Keratinocyte (primary cell): Measurements from ENCODE around the gene ST8SIA6. TPM values are rescaled to one million over a fixed set of nuclear protein-coding genes. Genes with fewer than 3 reads are reported as not detected.

ENCODE experiments used
- DNase-seq: peaks from one replicate; pipeline ENCODE4 v3.0.0-alpha.2; 2011; ENCODE audit warnings: low read depth, missing footprints, low spot score
- FAIRE-seq: peaks from 2 replicates; lab custom pipeline; 2011; peaks lifted over from hg19 to GRCh38; lab: Jason Lieb, UNC
- H2AFZ ChIP-seq: 2 replicates; pipeline ENCODE4 v1.6.0; 2012; ENCODE audit warnings: low read length, control low read depth, inconsistent platforms; ENCODE audit not compliant: control insufficient read depth
- H3K27ac ChIP-seq: 2 replicates; pipeline ENCODE4 v1.5.1; 2011; ENCODE audit warnings: low read length; ENCODE audit not compliant: control insufficient read depth, insufficient read depth
- H3K27me3 ChIP-seq: 3 replicates; pipeline ENCODE4 v1.6.0; 2011; ENCODE audit warnings: low read length; ENCODE audit not compliant: control insufficient read depth, insufficient read depth; ENCODE audit errors: extremely low read depth
- H3K36me3 ChIP-seq, 2 experiments: 2 replicates in 1 of 2; 3 replicates in 1 of 2; pipeline ENCODE4 v1.5.1; 2011; ENCODE audit warnings: low read length in 2 of 2, mild to moderate bottlenecking in 1 of 2; ENCODE audit not compliant: control insufficient read depth in 2 of 2, insufficient read depth in 2 of 2; ENCODE audit errors: extremely low read depth in 1 of 2
- H3K4me1 ChIP-seq: 3 replicates; pipeline ENCODE4 v1.5.1; 2011; ENCODE audit warnings: low read length; ENCODE audit not compliant: control insufficient read depth, insufficient read depth; ENCODE audit errors: extremely low read depth
- H3K4me2 ChIP-seq: 3 replicates; pipeline ENCODE4 v1.6.0; 2011; ENCODE audit warnings: low read depth, low read length; ENCODE audit not compliant: control insufficient read depth, insufficient read depth; ENCODE audit errors: extremely low read depth
- H3K4me3 ChIP-seq, 3 experiments: fragments of 200-600 bp in 1 of 3; sonication (generic) in 1 of 3; 2 replicates in 2 of 3; 3 replicates in 1 of 3; pipeline ENCODE4 v1.5.1; 2011 to 2016; ENCODE audit warnings: low read length in 3 of 3, mild to moderate bottlenecking in 3 of 3, control low read depth in 2 of 3, inconsistent platforms in 1 of 3, low read depth in 1 of 3, mixed read lengths in 1 of 3, mixed run types in 1 of 3, moderate library complexity in 1 of 3; ENCODE audit not compliant: control insufficient read depth in 2 of 3, insufficient read depth in 2 of 3; ENCODE audit errors: extremely low read depth in 1 of 3
- H3K79me2 ChIP-seq: 2 replicates; pipeline ENCODE4 v1.6.0; 2012; ENCODE audit warnings: low read length; ENCODE audit not compliant: control insufficient read depth, insufficient read depth
- H3K9ac ChIP-seq: 3 replicates; pipeline ENCODE4 v1.6.0; 2011; ENCODE audit warnings: low read length; ENCODE audit not compliant: control insufficient read depth, insufficient read depth; ENCODE audit errors: extremely low read depth
- H3K9me1 ChIP-seq: 3 replicates; pipeline ENCODE4 v1.6.0; 2011; ENCODE audit warnings: low read length; ENCODE audit not compliant: control insufficient read depth, insufficient read depth; ENCODE audit errors: extremely low read depth
- H3K9me3 ChIP-seq: 2 replicates; pipeline ENCODE4 v1.5.1; 2012; ENCODE audit warnings: low read depth, low read length; ENCODE audit not compliant: control insufficient read depth
- H4K20me1 ChIP-seq: 3 replicates; pipeline ENCODE4 v1.6.0; 2011; ENCODE audit warnings: low read length; ENCODE audit not compliant: control insufficient read depth, insufficient read depth; ENCODE audit errors: extremely low read depth
- CTCF ChIP-seq, 3 experiments: IDR thresholded peaks in 1 of 3; conservative IDR thresholded peaks in 1 of 3; optimal IDR thresholded peaks in 1 of 3; 2 replicates in 2 of 3; 3 replicates in 1 of 3; pipeline versions ENCODE3 to v1.5.1; 2011; ENCODE audit warnings: low read length in 3 of 3, mild to moderate bottlenecking in 3 of 3, moderate library complexity in 2 of 3, control low read depth in 1 of 3, inconsistent platforms in 1 of 3; ENCODE audit not compliant: insufficient read depth in 2 of 3; ENCODE audit errors: extremely low read depth in 1 of 3
- EZH2 ChIP-seq: IDR thresholded peaks from one replicate; pipeline ENCODE4 v1.6.1; 2012; ENCODE audit warnings: inconsistent platforms, mild to moderate bottlenecking, low read length, moderate library complexity
- dilution Hi-C: fragments of 300-500 bp; cut with MboI; formaldehyde crosslinking; loops from one replicate; pipeline ENCODE4 v1.7.0; 2020; ENCODE audit warnings: low sequenced_read_pairs; ENCODE audit not compliant: extremely low pct_ligation_motif_present
- polyA plus RNA-seq, 5 experiments: library from polyadenylated mRNA; depleted of rRNA in 3 of 5; stranded (reverse) in 3 of 5; stranded (forward) in 1 of 5; unstranded in 1 of 5; fragments of >200 nt; gene quantifications; 1 replicate in 1 of 5; 2 replicates in 3 of 5; 3 replicates in 1 of 5; pipeline versions ENCODE4 v1.2.1 to v1.2.3, GENCODE V29; 2011 to 2012; ENCODE audit warnings: missing spikeins in 2 of 5, low read depth in 1 of 5, low replicate concordance in 1 of 5

Gene ST8SIA6
- polyA plus RNA-seq, 1 donor (not counting 4 experiments of a cell fraction or from before 2014, with no cell fraction given) = not detected

DNA sequence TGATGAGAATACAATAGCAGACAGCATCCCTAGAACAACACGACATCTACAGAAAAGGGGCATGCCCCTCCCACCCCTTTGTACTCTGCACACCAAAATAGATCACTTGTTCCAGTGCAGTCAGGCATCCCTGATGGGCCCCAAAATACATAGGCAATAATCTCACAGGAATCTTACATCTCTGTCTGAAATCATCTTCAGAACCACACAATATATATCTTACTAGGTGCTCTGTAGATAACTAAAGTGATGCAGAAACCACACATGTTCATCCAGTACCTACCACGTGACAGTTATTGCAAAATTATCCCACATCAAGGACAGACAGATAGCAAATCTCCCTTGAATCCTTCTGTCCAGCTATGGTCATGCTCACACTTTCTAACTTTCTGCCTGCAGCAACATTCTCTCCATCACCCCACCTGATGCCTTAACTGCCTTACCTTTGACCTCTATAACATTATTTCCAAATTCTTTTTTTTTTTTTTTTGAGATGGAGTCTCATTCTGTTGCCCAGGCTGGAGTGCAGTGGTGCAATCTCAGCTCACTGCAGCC, 30.7 kb downstream of the ST8SIA6 start:
- Histone ChIP-seq H3K4me3 (no peak overlapping the region), H3K27me3 (no peaks in the 10 kb centered on the region), H4K20me1 (no peaks in the 10 kb centered on the region), H3K79me2 (no peaks in the 10 kb centered on the region), H3K4me2 (no peak overlapping the region), H3K9me3 (no peaks in the 10 kb centered on the region), H2AFZ (no peak overlapping the region), H3K9me1 (no peaks in the 10 kb centered on the region), H3K4me1 (no peaks in the 10 kb centered on the region), H3K27ac (no peak overlapping the region), H3K36me3 (no peaks in the 10 kb centered on the region), H3K9ac (no peak overlapping the region)
- no peak for TF ChIP-seq CTCF (optimal IDR thresholded peaks at IDR 0.05 in 1 of 3, IDR thresholded peaks at IDR 0.05 in 1 of 3, conservative IDR thresholded peaks at IDR 0.05 in 1 of 3; ENCODE audit: extremely low read depth in 1 of 3, insufficient read depth in 2 of 3, low read length in 3 of 3)
- no peak for TF ChIP-seq EZH2
- dilution Hi-C loops = no loop called here
- no peak for FAIRE-seq
- DNase-seq = no peak

DNA sequence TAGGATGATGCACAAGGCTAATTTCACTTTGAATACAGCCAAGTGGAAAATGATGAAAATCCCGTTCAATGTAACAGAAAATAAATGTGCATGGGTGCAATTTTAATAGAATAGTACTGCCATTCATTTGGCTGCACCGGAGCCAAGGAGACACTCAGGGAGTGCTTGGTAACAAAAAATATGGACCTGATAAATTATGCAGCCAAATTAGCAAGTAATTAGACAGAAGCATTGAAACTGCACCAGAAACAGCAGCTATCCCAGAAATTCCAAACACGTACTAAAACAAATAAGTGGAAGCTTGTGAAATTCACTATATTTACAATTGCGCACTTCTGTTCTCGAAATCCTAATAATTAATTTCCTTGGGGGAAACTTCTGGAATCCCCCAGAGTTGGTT, 31.5 kb downstream of the ST8SIA6 start:
- no peak overlapping the region for H3K9ac ChIP-seq
- no peaks in the 10 kb centered on the region for H4K20me1 ChIP-seq
- H3K27ac ChIP-seq = no peak overlapping the region
- no peaks in the 10 kb centered on the region for H3K27me3 ChIP-seq
- no peak for TF ChIP-seq EZH2
- dilution Hi-C loops = no loop called here
- no peak overlapping the region for H2AFZ ChIP-seq
- no peaks in the 10 kb centered on the region for H3K9me3 ChIP-seq
- no peaks in the 10 kb centered on the region for H3K4me1 ChIP-seq
- DNase-seq (no peak), FAIRE-seq (no peak)
- no peak overlapping the region for H3K4me3 ChIP-seq
- H3K79me2 ChIP-seq = no peaks in the 10 kb centered on the region
- no peak overlapping the region for H3K4me2 ChIP-seq
- no peaks in the 10 kb centered on the region for H3K9me1 ChIP-seq
- H3K36me3 ChIP-seq = no peaks in the 10 kb centered on the region

- no peak overlapping the region for H2AFZ ChIP-seq
- H3K36me3 ChIP-seq = no peaks in the 10 kb centered on the region
- no peaks in the 10 kb centered on the region for H3K9me1 ChIP-seq
- H3K4me2 ChIP-seq = no peak overlapping the region
- peaks cover 8% of the 10 kb centered on the region for H3K27me3 ChIP-seq
- H3K4me1 ChIP-seq = no peaks in the 10 kb centered on the region
- H3K27ac ChIP-seq = no peak overlapping the region
- no peak for FAIRE-seq
- H3K9ac ChIP-seq = no peak overlapping the region
- H3K9me3 ChIP-seq = no peaks in the 10 kb centered on the region
- no peak overlapping the region for H3K4me3 ChIP-seq
- dilution Hi-C loops = no loop called here
- TF ChIP-seq CTCF (optimal IDR thresholded peaks at IDR 0.05 in 1 of 3, IDR thresholded peaks at IDR 0.05 in 1 of 3, conservative IDR thresholded peaks at IDR 0.05 in 1 of 3; ENCODE audit: extremely low read depth in 1 of 3, insufficient read depth in 2 of 3, low read length in 3 of 3) = no peak
- TF ChIP-seq EZH2 = no peak
- no peaks in the 10 kb centered on the region for H4K20me1 ChIP-seq
- H3K79me2 ChIP-seq = no peaks in the 10 kb centered on the region
- DNase-seq = no peak
Observed at GRCh38 chr10:17418249-17418648, 36.1 kb downstream of the ST8SIA6 start.
